HEK293 (cell line): Measurements from ENCODE around the gene TGFB1.

Experiments used
- ATF2 ChIP-seq: fragments of 450-650 bp; formaldehyde crosslinking; IDR thresholded peaks from 2 replicates; pipeline ENCODE4 v1.5.1; 2016; ENCODE audit warnings: missing biosample characterization, missing genetic modification characterization, low read depth
- HIC1 ChIP-seq: fragments of 450-650 bp; formaldehyde crosslinking; IDR thresholded peaks from 2 replicates; pipeline ENCODE4 v1.5.1; 2016; ENCODE audit warnings: missing biosample characterization, missing genetic modification characterization
- HOXA7 ChIP-seq: sonication (generic); formaldehyde crosslinking; IDR thresholded peaks from 2 replicates; pipeline ENCODE4 v1.8.1; 2022; ENCODE audit warnings: missing genetic modification reagents, borderline replicate concordance
- HOXC10 ChIP-seq: sonication (generic); formaldehyde crosslinking; IDR thresholded peaks from 2 replicates; pipeline ENCODE4 v1.8.1; 2023; ENCODE audit warnings: mild to moderate bottlenecking, missing genetic modification reagents
- OSR2 ChIP-seq: fragments of 450-650 bp; formaldehyde crosslinking; IDR thresholded peaks from 2 replicates; pipeline ENCODE4 v1.5.1; 2016; ENCODE audit warnings: missing biosample characterization, missing genetic modification characterization
- REPIN1 ChIP-seq: fragments of 450-650 bp; formaldehyde crosslinking; IDR thresholded peaks from 2 replicates; pipeline ENCODE4 v1.5.1; 2017; ENCODE audit warnings: missing biosample characterization, missing genetic modification characterization, low read depth
- SCRT2 ChIP-seq: fragments of 450-650 bp; formaldehyde crosslinking; IDR thresholded peaks from 2 replicates; pipeline ENCODE4 v1.5.1; 2016; ENCODE audit warnings: missing biosample characterization, missing genetic modification characterization
- TSHZ1 ChIP-seq: fragments of 450-650 bp; formaldehyde crosslinking; IDR thresholded peaks from 2 replicates; pipeline ENCODE4 v1.5.1; 2016; ENCODE audit warnings: missing biosample characterization, missing genetic modification characterization, borderline replicate concordance
- YY1 ChIP-seq: fragments of 450-650 bp; formaldehyde crosslinking; IDR thresholded peaks from 2 replicates; pipeline ENCODE4 v1.5.1; 2018; ENCODE audit warnings: missing biosample characterization, missing genetic modification characterization
- ZBTB1 ChIP-seq: fragments of 450-650 bp; formaldehyde crosslinking; IDR thresholded peaks from 2 replicates; pipeline ENCODE4 v1.5.1; 2016; ENCODE audit warnings: missing biosample characterization, missing genetic modification characterization
- ZBTB17 ChIP-seq: fragments of 450-650 bp; formaldehyde crosslinking; IDR thresholded peaks from 2 replicates; pipeline ENCODE4 v1.5.1; 2016; ENCODE audit warnings: missing biosample characterization, missing genetic modification characterization
- ZBTB8A ChIP-seq: fragments of 450-650 bp; formaldehyde crosslinking; IDR thresholded peaks from 2 replicates; pipeline ENCODE4 v1.5.1; 2016; ENCODE audit warnings: missing biosample characterization, missing genetic modification characterization
- ZEB2 ChIP-seq: fragments of 450-650 bp; formaldehyde crosslinking; IDR thresholded peaks from 2 replicates; pipeline ENCODE4 v1.5.1; 2016; ENCODE audit warnings: missing biosample characterization, missing genetic modification characterization
- ZFHX2 ChIP-seq: fragments of 450-650 bp; formaldehyde crosslinking; conservative IDR thresholded peaks from 2 replicates; pipeline ENCODE4 v1.5.1; 2016; ENCODE audit warnings: missing biosample characterization, missing genetic modification characterization
- ZNF132 ChIP-seq: fragments of 450-650 bp; formaldehyde crosslinking; IDR thresholded peaks from 2 replicates; pipeline ENCODE4 v1.5.1; 2017; ENCODE audit warnings: missing biosample characterization, missing genetic modification characterization, borderline replicate concordance
- ZNF169 ChIP-seq: fragments of 450-650 bp; formaldehyde crosslinking; IDR thresholded peaks from 2 replicates; pipeline ENCODE4 v1.5.1; 2016; ENCODE audit warnings: missing biosample characterization, missing genetic modification characterization
- ZNF23 ChIP-seq: fragments of 450-650 bp; formaldehyde crosslinking; IDR thresholded peaks from 2 replicates; pipeline ENCODE4 v1.5.1; 2016; ENCODE audit warnings: missing biosample characterization, missing genetic modification characterization, borderline replicate concordance
- ZNF280D ChIP-seq: fragments of 450-650 bp; formaldehyde crosslinking; IDR thresholded peaks from 2 replicates; pipeline ENCODE4 v1.5.1; 2016; ENCODE audit warnings: missing biosample characterization, missing genetic modification characterization
- ZNF354C ChIP-seq: fragments of 450-650 bp; formaldehyde crosslinking; IDR thresholded peaks from 2 replicates; pipeline ENCODE4 v1.5.1; 2016; ENCODE audit warnings: missing biosample characterization, missing genetic modification characterization, low read depth, borderline replicate concordance
- ZNF398 ChIP-seq: fragments of 450-650 bp; formaldehyde crosslinking; IDR thresholded peaks from 2 replicates; pipeline ENCODE4 v1.5.1; 2017; ENCODE audit warnings: missing biosample characterization, missing genetic modification characterization
- ZNF426 ChIP-seq: fragments of 450-650 bp; formaldehyde crosslinking; IDR thresholded peaks from 2 replicates; pipeline ENCODE4 v1.5.1; 2017; ENCODE audit warnings: missing biosample characterization, missing genetic modification characterization, mild to moderate bottlenecking, inconsistent platforms, moderate library complexity
- ZNF514 ChIP-seq: fragments of 450-650 bp; formaldehyde crosslinking; IDR thresholded peaks from 2 replicates; pipeline ENCODE4 v1.5.1; 2016; ENCODE audit warnings: missing biosample characterization, missing genetic modification characterization
- ZNF544 ChIP-seq: fragments of 450-650 bp; formaldehyde crosslinking; IDR thresholded peaks from 2 replicates; pipeline ENCODE4 v1.5.0; 2017; ENCODE audit warnings: missing biosample characterization, missing genetic modification characterization
- ZNF600 ChIP-seq: fragments of 450-650 bp; formaldehyde crosslinking; IDR thresholded peaks from 2 replicates; pipeline ENCODE4 v1.5.1; 2016; ENCODE audit warnings: missing biosample characterization, missing genetic modification characterization
- ZNF664 ChIP-seq: fragments of 450-650 bp; formaldehyde crosslinking; IDR thresholded peaks from 2 replicates; pipeline ENCODE4 v1.5.1; 2016; ENCODE audit warnings: missing biosample characterization, missing genetic modification characterization
- ZNF701 ChIP-seq: fragments of 450-650 bp; formaldehyde crosslinking; IDR thresholded peaks from 2 replicates; pipeline ENCODE4 v1.5.1; 2016; ENCODE audit warnings: missing biosample characterization, missing genetic modification characterization
- ZNF785 ChIP-seq: fragments of 450-650 bp; formaldehyde crosslinking; IDR thresholded peaks from 2 replicates; pipeline ENCODE4 v1.5.1; 2016; ENCODE audit warnings: missing biosample characterization, missing genetic modification characterization
- ZNF791 ChIP-seq: fragments of 450-650 bp; formaldehyde crosslinking; IDR thresholded peaks from 2 replicates; pipeline ENCODE4 v1.5.1; 2016; ENCODE audit warnings: missing biosample characterization, missing genetic modification characterization

TGFB1 gene

GRCh38 chr19:41352609-41353465, 885 bp downstream of the TGFB1 start (continued):
- TF ChIP-seq ZNF398 (tag by site-specific recombination) (peak; percentile 34; the same call in 1 of the 2 replicates), OSR2 (tag by site-specific recombination) (peak; percentile 97), ZNF544 (no peak), ZNF132 (no peak), ZNF280D (tag by site-specific recombination) (no peak), ZNF514 (tag by site-specific recombination) (no peak), TSHZ1 (tag by site-specific recombination) (no peak), ZNF791 (no peak), ATF2 (tag by site-specific recombination) (no peak), ZNF426 (no peak), ZNF23 (tag by site-specific recombination) (peak; percentile 67), ZNF785 (no peak), REPIN1 (tag by site-specific recombination) (no peak; the same call in 1 of the 2 replicates), ZBTB17 (tag by site-specific recombination) (peak; percentile 91), HOXA7 (CRISPR knock-in tag) (no peak), YY1 (tag by site-specific recombination) (no peak), ZBTB8A (tag by site-specific recombination) (0 out of 2 replicates have a peak, but pooled peaks have one; percentile 22), ZNF169 (no peak), SCRT2 (tag by site-specific recombination) (no peak), ZBTB1 (tag by site-specific recombination) (no peak), ZNF600 (tag by site-specific recombination) (peak; percentile 52; the same call in 1 of the 2 replicates), HIC1 (tag by site-specific recombination) (peak; percentile 79; the same call in 1 of the 2 replicates), ZFHX2 (peak; percentile 51), ZEB2 (peak; percentile 72), ZNF664 (tag by site-specific recombination) (no peak), HOXC10 (no peak), ZNF701 (tag by site-specific recombination) (no peak), ZNF354C (tag by site-specific recombination) (no peak)
